Mesenchymal stem cell (in vitro differentiated cells and primary cell): ENCODE data around the gene ATG7.

ENCODE experiments used
- DNase-seq: peaks from one replicate; pipeline ENCODE4 v3.0.0-alpha.2; 2013
- H2AFZ ChIP-seq: one replicate; pipeline ENCODE4 v1.6.1; 2013; ENCODE audit warnings: low read depth, mild to moderate bottlenecking, control low read depth, inconsistent platforms, low read length, moderate library complexity
- H2AK5ac ChIP-seq: 2 replicates; pipeline ENCODE4 v1.6.1; 2013; ENCODE audit warnings: low read length, moderate library complexity, mild to moderate bottlenecking, inconsistent platforms; ENCODE audit not compliant: severe bottlenecking
- H2BK120ac ChIP-seq: one replicate; pipeline ENCODE4 v1.6.1; 2013; ENCODE audit warnings: low read depth, mild to moderate bottlenecking, inconsistent platforms, low read length, moderate library complexity
- H2BK12ac ChIP-seq, 2 experiments: one replicate each; pipeline ENCODE4 v1.6.1; 2013; ENCODE audit warnings: inconsistent platforms in 2 of 2, low read length in 2 of 2, mild to moderate bottlenecking in 2 of 2, moderate library complexity in 2 of 2, control low read depth in 1 of 2
- H2BK15ac ChIP-seq: one replicate; pipeline ENCODE4 v1.6.1; 2013; ENCODE audit warnings: mild to moderate bottlenecking, low read depth, inconsistent platforms; ENCODE audit not compliant: poor library complexity, severe bottlenecking
- H2BK5ac ChIP-seq: 2 replicates; pipeline ENCODE4 v1.6.1; 2013; ENCODE audit warnings: low read depth, mild to moderate bottlenecking, low read length, control low read depth, inconsistent platforms; ENCODE audit not compliant: poor library complexity, severe bottlenecking
- H3K14ac ChIP-seq, 2 experiments: one replicate each; pipeline ENCODE4 v1.6.1; 2013; ENCODE audit warnings: inconsistent platforms in 2 of 2, low read length in 2 of 2, control low read depth in 1 of 2, mild to moderate bottlenecking in 1 of 2, moderate library complexity in 1 of 2
- H3K18ac ChIP-seq, 2 experiments: one replicate each; pipeline ENCODE4 v1.6.1; 2013; ENCODE audit warnings: inconsistent platforms in 2 of 2, low read length in 2 of 2, control low read depth in 1 of 2, low read depth in 1 of 2, mild to moderate bottlenecking in 1 of 2
- H3K23ac ChIP-seq, 2 experiments: one replicate each; pipeline ENCODE4 v1.6.1; 2013; ENCODE audit warnings: inconsistent platforms in 2 of 2, low read length in 2 of 2, mild to moderate bottlenecking in 2 of 2, moderate library complexity in 2 of 2, control low read depth in 1 of 2
- H3K27ac ChIP-seq: 2 replicates; pipeline ENCODE4 v1.5.1; 2013; ENCODE audit warnings: mild to moderate bottlenecking, moderate library complexity, low read length, control low read depth, inconsistent platforms; ENCODE audit not compliant: poor library complexity, severe bottlenecking
- H3K27me3 ChIP-seq, 2 experiments: 2 replicates each; pipeline versions ENCODE4 v1.6.1 to v1.7.0; 2013; ENCODE audit warnings: low read length in 2 of 2, mild to moderate bottlenecking in 2 of 2, moderate library complexity in 2 of 2, control low read depth in 1 of 2, inconsistent platforms in 1 of 2; ENCODE audit not compliant: control insufficient read depth in 1 of 2, insufficient read depth in 1 of 2
- H3K36me3 ChIP-seq, 2 experiments: 2 replicates each; pipeline versions ENCODE4 v1.6.1 to v1.7.0; 2013; ENCODE audit warnings: low read length in 2 of 2, control low read depth in 1 of 2, inconsistent platforms in 1 of 2, low read depth in 1 of 2, mild to moderate bottlenecking in 1 of 2; ENCODE audit not compliant: insufficient read depth in 2 of 2, control insufficient read depth in 1 of 2
- H3K4ac ChIP-seq, 2 experiments: one replicate each; pipeline ENCODE4 v1.6.1; 2013; ENCODE audit warnings: inconsistent platforms in 2 of 2, low read length in 2 of 2, mild to moderate bottlenecking in 2 of 2, moderate library complexity in 2 of 2, control low read depth in 1 of 2, low read depth in 1 of 2
- H3K4me1 ChIP-seq: 2 replicates; pipeline ENCODE4 v1.6.1; 2013; ENCODE audit warnings: low read depth, low read length, control low read depth; ENCODE audit not compliant: control insufficient read depth, insufficient read depth
- H3K4me2 ChIP-seq: 2 replicates; pipeline ENCODE4 v1.6.1; 2013; ENCODE audit warnings: low read length, mild to moderate bottlenecking, inconsistent platforms; ENCODE audit not compliant: poor library complexity, severe bottlenecking
- H3K4me3 ChIP-seq, 2 experiments: 2 replicates each; pipeline versions ENCODE4 v1.5.1 to v1.7.0; 2013; ENCODE audit warnings: low read length in 2 of 2, mild to moderate bottlenecking in 2 of 2, control low read depth in 1 of 2, low read depth in 1 of 2; ENCODE audit not compliant: insufficient read depth in 1 of 2
- H3K79me1 ChIP-seq: replicated peaks from 2 replicates; pipeline ENCODE4 v1.6.1; 2013; ENCODE audit warnings: mild to moderate bottlenecking, control low read depth, low read length, inconsistent platforms; ENCODE audit not compliant: poor library complexity, severe bottlenecking
- H3K9ac ChIP-seq: 2 replicates; pipeline ENCODE4 v1.7.0; 2013; ENCODE audit warnings: mild to moderate bottlenecking, low read length, moderate library complexity
- H3K9me3 ChIP-seq: 2 replicates; pipeline ENCODE4 v1.7.0; 2013; ENCODE audit warnings: mild to moderate bottlenecking, low read length; ENCODE audit not compliant: control insufficient read depth
- H4K8ac ChIP-seq: one replicate; pipeline ENCODE4 v1.6.1; 2013; ENCODE audit warnings: inconsistent platforms, mild to moderate bottlenecking, low read length, moderate library complexity
- H4K91ac ChIP-seq: one replicate; pipeline ENCODE4 v1.6.1; 2013; ENCODE audit warnings: mild to moderate bottlenecking, low read length, inconsistent platforms
- WGBS: methylation state at CpG from one replicate; pipeline ENCODE4 v1.1.7; 2013; ENCODE audit warnings: mixed read lengths; 5-methylcytosine and 5-hydroxymethylcytosine counted together

The ATG7 gene

DNA sequence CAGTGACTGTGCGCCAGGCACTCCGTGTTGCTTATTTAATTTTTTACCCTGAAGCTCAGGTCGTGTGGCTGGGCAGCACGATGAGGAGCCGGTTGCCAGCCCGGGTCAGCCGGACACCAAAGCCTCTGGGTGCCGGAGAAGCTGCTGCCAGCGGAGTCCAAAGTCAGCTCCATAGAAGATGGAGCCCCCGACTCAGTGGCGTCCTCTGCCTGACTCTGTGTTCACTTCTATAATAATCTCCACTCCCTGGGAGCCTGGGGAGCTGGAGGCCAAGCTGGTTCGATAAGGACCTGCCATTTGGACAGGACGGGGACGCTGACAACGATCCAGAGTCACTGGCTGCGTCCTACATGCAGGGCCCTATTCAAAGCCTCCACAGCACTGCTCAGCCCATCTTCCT lies 292.9 kb downstream of the ATG7 start:
- H3K4me1 ChIP-seq, result peaks cover 60% of the 10 kb centered on the region
- peaks cover 68 to 70% of the 10 kb centered on the region in 2 experiments for H3K36me3 ChIP-seq
- H2AFZ ChIP-seq, result no peak overlapping the region
- no peak overlapping the region for H2BK5ac ChIP-seq
- no peaks in the 10 kb centered on the region for H3K27me3 ChIP-seq
- H3K18ac ChIP-seq, result no peak overlapping the region
- no peak overlapping the region for H3K4me2 ChIP-seq
- H4K8ac ChIP-seq, result no peak overlapping the region
- no peak overlapping the region for H3K27ac ChIP-seq
- H3K4ac ChIP-seq, result no peak overlapping the region
- no peak for DNase-seq
- no peak overlapping the region for H2BK120ac ChIP-seq
- H3K79me1 ChIP-seq, result peaks cover 23% of the 10 kb centered on the region
- H2BK12ac ChIP-seq, result no peak overlapping the region
- no peak overlapping the region for H3K9ac ChIP-seq
- WGBS, result 99% methylated on average over 16 of the region's 16 CpGs
- no peak overlapping the region for H3K23ac ChIP-seq
- H3K14ac ChIP-seq, result no peak overlapping the region
- no peak overlapping the region for H4K91ac ChIP-seq
- no peak overlapping the region for H2AK5ac ChIP-seq
- H2BK15ac ChIP-seq, result peak overlapping the region; percentile 35
- H3K4me3 ChIP-seq, result no peak overlapping the region
- H3K9me3 ChIP-seq, result no peaks in the 10 kb centered on the region

DNA sequence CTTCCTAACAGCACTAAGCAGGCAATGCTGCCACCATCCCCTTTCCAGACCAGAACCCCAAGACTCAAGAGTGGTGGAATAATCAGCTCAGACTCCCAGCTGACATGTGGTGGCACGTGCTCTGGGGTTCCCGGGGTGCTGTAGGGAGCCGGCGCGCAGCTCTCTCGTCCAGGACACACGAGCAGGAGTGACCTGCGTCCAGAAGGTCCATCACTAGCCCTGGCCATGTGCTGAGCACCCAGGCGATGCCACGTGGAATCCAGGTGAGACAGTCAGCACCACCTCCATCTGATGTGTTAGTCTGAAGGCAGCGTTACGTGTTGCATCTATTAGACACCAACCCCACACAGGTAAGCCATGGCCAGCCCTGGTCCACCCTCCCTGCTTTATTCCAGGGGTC lies 293.3 kb downstream of the ATG7 start:
- Histone ChIP-seq H3K4me2 (no peak overlapping the region), H3K14ac (no peak overlapping the region), H2BK15ac (no peak overlapping the region), H3K36me3 (peaks cover 63 to 71% of the 10 kb centered on the region in 2 experiments), H4K91ac (no peak overlapping the region), H2BK12ac (peak overlapping the region in 1 of 2 experiments; percentile 12), H3K23ac (no peak overlapping the region), H2AFZ (no peak overlapping the region), H3K27ac (no peak overlapping the region), H3K4me1 (peaks cover 60% of the 10 kb centered on the region), H3K9ac (no peak overlapping the region), H3K18ac (no peak overlapping the region), H2BK5ac (no peak overlapping the region), H3K27me3 (no peaks in the 10 kb centered on the region), H3K79me1 (peaks cover 23% of the 10 kb centered on the region), H3K4ac (no peak overlapping the region), H3K9me3 (no peaks in the 10 kb centered on the region), H2BK120ac (no peak overlapping the region), H2AK5ac (no peak overlapping the region), H4K8ac (no peak overlapping the region), H3K4me3 (no peak overlapping the region)
- no peak for DNase-seq
- 99% methylated on average over 12 of the region's 12 CpGs for WGBS

DNA sequence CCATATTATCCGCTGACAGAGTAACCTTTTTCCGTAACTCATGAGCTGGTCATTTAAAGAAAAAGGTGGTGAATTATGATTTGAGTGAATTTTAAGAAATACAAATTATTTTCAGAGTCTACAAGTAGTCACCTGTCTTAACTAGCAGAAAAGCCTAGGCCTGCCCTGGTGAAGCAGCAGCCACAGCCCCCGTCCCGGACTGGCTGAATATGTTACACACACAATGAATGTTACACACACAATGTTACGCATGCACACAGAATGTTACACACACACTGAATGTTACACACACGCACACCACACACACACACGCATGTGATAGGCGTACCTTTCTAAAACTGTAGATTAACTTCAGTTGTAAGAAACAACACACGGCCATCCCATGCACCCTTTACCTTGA lies 293.7 kb downstream of the ATG7 start:
- Histone ChIP-seq H2BK12ac (no peak overlapping the region), H3K4me1 (peaks cover 59% of the 10 kb centered on the region), H2AK5ac (no peak overlapping the region), H3K4me2 (no peak overlapping the region), H3K9me3 (no peaks in the 10 kb centered on the region), H3K9ac (no peak overlapping the region), H3K18ac (no peak overlapping the region), H3K23ac (no peak overlapping the region), H4K8ac (peak overlapping the region; percentile 5), H3K4me3 (no peak overlapping the region), H3K36me3 (peaks cover 59 to 68% of the 10 kb centered on the region in 2 experiments), H2BK120ac (no peak overlapping the region), H2BK15ac (no peak overlapping the region), H3K4ac (no peak overlapping the region), H4K91ac (peak overlapping the region; percentile 28), H3K27ac (no peak overlapping the region), H2BK5ac (no peak overlapping the region), H3K14ac (no peak overlapping the region), H3K79me1 (peaks cover 23% of the 10 kb centered on the region), H3K27me3 (no peaks in the 10 kb centered on the region), H2AFZ (no peak overlapping the region)
- WGBS, result 96% methylated on average over 7 of the region's 9 CpGs
- DNase-seq, result no peak

DNA sequence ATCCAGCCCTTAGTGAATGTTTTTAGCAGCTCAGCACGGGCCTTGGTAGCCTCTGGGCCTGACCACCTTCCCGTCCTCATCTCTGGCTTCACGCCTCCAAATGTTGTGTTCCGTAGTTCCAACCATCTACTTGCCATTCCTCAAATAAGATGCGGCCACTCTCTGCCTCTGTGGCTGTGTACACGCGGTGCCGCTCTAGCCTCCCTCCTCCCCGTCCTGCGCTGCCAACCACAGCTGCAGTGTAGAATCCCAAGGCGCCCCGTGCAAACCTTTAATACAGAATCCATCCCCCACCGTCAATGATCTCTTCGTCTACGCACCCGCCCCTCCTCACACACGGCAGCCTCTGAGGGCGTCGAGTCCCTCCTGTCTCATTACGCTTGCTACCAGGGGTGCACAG lies 294.3 kb downstream of the ATG7 start:
- H3K9me3 ChIP-seq, result no peaks in the 10 kb centered on the region

More for the DNA sequence above, 294.3 kb downstream of the ATG7 start:
- Histone ChIP-seq H2AK5ac (no peak overlapping the region), H3K4me2 (no peak overlapping the region), H3K4me1 (peaks cover 56% of the 10 kb centered on the region), H3K4me3 (no peak overlapping the region), H4K91ac (no peak overlapping the region), H3K14ac (no peak overlapping the region), H3K9ac (no peak overlapping the region), H2AFZ (no peak overlapping the region), H2BK12ac (no peak overlapping the region), H3K23ac (no peak overlapping the region), H2BK5ac (no peak overlapping the region), H3K79me1 (peaks cover 25% of the 10 kb centered on the region), H3K4ac (no peak overlapping the region), H3K36me3 (peaks cover 53 to 68% of the 10 kb centered on the region in 2 experiments), H4K8ac (no peak overlapping the region), H2BK15ac (no peak overlapping the region), H3K27ac (no peak overlapping the region), H2BK120ac (no peak overlapping the region), H3K27me3 (no peaks in the 10 kb centered on the region), H3K18ac (no peak overlapping the region)
- no peak for DNase-seq
- WGBS, result 97% methylated on average over 20 of the region's 20 CpGs
